WI38 (cell line): ENCODE measurements around the gene ATP12A.

Experiments used
- H3K4me3 ChIP-seq: 2 replicates; pipeline ENCODE4 v1.5.1; 2011; ENCODE audit warnings: low read depth, mild to moderate bottlenecking, control low read depth, low read length
- TF ChIP-seq, protein P1 (sequence below): IDR thresholded peaks from 2 replicates; pipeline ENCODE4 v1.5.1; 2012; ENCODE audit warnings: low read depth, mild to moderate bottlenecking, control low read depth, low read length

ATP12A gene

DNA sequence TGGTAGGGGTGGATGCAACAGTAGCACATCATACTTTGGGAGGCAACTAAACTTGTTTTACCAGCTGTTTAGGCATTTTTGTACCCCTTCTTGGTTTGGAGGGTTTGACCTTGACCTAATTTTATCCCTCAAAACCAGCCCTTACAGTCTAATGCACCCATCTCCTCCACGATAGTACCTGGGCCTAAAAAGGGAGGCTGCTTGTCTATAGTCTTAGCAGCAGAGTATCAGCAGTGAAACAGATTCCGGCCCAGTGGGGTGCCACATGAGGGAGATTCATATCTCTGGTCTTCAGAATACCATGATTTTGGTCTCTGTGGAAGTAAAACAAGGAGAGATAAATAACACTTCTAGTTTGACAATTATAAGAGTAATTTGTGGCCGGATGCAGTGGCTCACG lies 39.5 kb upstream of the ATP12A start:
- no peak overlapping the region for H3K4me3 ChIP-seq
- TF ChIP-seq, protein P1, sequence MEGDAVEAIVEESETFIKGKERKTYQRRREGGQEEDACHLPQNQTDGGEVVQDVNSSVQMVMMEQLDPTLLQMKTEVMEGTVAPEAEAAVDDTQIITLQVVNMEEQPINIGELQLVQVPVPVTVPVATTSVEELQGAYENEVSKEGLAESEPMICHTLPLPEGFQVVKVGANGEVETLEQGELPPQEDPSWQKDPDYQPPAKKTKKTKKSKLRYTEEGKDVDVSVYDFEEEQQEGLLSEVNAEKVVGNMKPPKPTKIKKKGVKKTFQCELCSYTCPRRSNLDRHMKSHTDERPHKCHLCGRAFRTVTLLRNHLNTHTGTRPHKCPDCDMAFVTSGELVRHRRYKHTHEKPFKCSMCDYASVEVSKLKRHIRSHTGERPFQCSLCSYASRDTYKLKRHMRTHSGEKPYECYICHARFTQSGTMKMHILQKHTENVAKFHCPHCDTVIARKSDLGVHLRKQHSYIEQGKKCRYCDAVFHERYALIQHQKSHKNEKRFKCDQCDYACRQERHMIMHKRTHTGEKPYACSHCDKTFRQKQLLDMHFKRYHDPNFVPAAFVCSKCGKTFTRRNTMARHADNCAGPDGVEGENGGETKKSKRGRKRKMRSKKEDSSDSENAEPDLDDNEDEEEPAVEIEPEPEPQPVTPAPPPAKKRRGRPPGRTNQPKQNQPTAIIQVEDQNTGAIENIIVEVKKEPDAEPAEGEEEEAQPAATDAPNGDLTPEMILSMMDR: no peak

DNA sequence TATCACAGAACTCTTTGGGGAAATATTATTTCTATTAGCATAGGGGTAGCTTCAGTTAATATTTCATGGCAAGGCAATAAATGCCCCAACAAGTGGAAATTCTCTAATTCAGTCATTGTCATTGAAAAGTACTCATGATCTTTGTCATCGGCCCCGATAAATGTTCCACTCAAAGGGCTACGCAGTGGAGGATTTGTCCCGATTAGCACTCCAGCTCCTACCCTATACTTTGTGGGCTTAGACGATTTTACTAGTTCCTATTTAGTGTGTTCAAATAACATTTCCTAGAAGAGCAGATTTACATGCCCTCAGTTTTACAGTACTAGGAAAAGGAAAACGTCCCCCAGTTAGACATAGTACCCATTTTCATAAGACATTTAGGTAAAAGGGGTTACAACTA lies 38.0 kb upstream of the ATP12A start:
- no peak overlapping the region for H3K4me3 ChIP-seq
- TF ChIP-seq, protein P1: no peak

DNA sequence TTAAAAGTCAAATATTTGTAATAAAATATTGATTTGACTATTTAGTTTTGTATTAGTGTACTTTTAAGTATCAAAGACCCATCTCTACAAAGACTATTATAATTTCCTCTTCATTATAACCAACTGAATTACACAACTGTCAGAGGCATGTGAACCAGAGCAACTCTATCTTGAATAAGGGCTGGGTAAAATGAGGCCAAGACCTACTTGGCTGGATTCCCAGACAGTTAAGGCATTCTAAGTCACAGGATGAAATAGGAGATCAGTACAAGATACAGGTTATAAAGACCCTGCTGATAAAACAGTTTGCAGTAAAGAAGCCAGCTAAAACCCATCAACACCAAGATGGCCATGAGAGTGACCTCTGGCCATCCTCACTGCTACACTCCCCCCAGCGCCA lies 36.2 kb upstream of the ATP12A start:
- no peak overlapping the region for H3K4me3 ChIP-seq
- TF ChIP-seq, protein P1: no peak

DNA sequence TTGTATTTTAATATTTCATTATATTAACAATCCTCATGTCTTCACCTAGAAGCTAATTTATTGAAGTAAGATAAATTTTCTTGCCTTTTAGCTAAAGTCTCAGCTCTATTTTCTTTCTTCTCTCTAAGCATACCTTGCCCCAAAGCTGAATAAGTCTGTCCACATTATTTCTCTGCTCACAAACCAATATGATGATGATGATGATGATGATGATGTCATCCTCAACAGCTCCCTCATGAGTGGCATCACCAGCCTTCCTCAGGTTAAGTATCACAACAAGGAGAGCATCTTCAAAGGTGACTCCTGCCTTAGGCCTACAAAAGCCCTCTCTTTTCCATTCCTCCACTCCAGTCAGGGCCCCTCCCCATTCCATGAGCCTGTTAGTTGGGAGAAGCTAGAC lies 31.9 kb upstream of the ATP12A start:
- TF ChIP-seq, protein P1: no peak
- H3K4me3 ChIP-seq: no peak overlapping the region

DNA sequence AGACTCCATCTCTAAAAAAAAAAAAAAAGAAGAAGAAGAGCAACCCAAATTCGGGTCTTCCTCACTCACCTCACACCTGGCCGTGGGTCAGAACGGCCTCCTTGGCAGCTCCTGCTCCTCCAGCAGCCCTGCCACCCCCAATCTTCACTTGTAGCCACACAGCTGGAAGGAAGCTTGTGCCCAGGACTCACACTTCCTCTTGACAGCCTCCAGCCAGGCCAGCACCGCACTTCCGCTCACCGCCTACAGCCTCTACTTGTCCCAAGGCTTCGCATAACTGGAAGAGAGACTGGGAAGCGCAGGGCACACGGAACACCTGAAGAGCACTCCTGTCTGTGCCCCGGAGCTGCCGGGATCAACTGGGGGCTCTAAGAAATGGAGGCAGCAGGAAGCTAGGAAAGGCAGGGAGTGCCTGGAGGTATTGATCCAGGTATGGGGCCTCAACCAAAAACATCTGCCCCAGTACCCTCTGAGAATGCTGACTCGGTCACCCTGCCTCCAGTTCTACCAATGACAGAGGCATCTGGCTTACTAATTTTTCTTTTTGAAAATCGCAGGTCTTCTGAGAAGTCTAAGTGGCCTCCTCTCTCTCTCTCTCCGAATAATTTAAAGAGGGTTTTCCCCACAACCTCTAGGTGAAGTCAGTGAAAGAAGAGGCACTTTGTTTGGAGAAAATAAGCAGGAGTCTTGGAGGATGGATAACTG lies 31.1 kb upstream of the ATP12A start:
- TF ChIP-seq, protein P1: no peak
- H3K4me3 ChIP-seq: no peak overlapping the region

DNA sequence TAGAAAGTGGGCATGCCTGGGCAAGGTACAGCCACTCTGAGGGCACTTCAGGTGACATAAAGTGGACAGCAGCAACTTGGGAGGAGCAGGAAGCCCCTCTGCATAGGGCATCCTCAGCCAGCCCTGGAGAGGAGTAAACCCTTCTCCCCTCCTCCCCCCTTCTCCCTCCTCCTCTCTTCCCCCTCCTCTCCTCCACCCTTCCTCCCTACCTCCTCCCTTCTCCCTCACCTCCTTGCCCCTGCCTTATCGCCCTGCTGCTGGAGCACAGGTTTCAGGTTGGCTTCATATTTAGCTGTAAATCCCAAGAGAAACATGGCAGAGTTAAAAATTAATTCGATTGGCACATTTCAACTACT lies 30.5 kb upstream of the ATP12A start:
- H3K4me3 ChIP-seq: no peak overlapping the region
- TF ChIP-seq, protein P1: no peak

DNA sequence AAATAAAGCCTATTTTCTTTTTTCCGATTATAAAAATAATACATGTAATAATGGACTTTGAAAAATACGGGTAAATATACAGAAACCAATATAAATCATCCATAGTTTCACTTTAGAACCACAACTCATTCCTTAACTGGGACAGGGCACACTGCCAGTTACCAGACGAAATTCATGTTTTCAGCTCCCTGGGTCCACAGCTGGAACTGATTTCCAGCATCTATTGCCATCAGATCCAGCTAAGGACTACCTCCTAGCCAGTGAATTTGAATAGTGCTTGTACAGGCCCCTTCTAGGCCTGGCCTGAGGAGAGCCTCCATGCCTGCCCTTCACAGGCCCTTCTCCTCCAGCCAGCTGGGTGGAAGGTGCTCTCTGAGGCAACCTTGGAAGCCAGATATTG lies 30.0 kb upstream of the ATP12A start:
- no peak overlapping the region for H3K4me3 ChIP-seq
- TF ChIP-seq, protein P1: no peak
